VCaP (cell line): ENCODE measurements around the gene ISG15.

Source experiments
- H3K27ac ChIP-seq: fragments of 450-650 bp; 2 replicates; pipeline ENCODE4 v1.5.1; 2017
- CTCF ChIP-seq: fragments of 450-650 bp; conservative IDR thresholded peaks from 2 replicates; pipeline ENCODE4 v1.5.1; 2017; ENCODE audit warnings: mild to moderate bottlenecking, moderate library complexity

Gene ISG15

GRCh38 chr1:1046243-1046642 is 32.9 kb downstream of the ISG15 start:
- H3K27ac ChIP-seq, result no peak overlapping the region
- TF ChIP-seq CTCF, result no peak

GRCh38 chr1:1046767-1047166 is 33.5 kb downstream of the ISG15 start:
- TF ChIP-seq CTCF, result no peak
- no peak overlapping the region for H3K27ac ChIP-seq

GRCh38 chr1:1047407-1047806 is 34.1 kb downstream of the ISG15 start:
- no peak for TF ChIP-seq CTCF
- no peak overlapping the region for H3K27ac ChIP-seq

GRCh38 chr1:1047963-1048362 is 34.7 kb downstream of the ISG15 start:
- no peak for TF ChIP-seq CTCF
- no peak overlapping the region for H3K27ac ChIP-seq

GRCh38 chr1:1048765-1049164 is 35.5 kb downstream of the ISG15 start:
- no peak for TF ChIP-seq CTCF
- no peak overlapping the region for H3K27ac ChIP-seq

GRCh38 chr1:1049318-1050165 is 36.2 kb downstream of the ISG15 start:
- no peak for TF ChIP-seq CTCF
- H3K27ac ChIP-seq, result no peak overlapping the region

- TF ChIP-seq CTCF, result no peak
- H3K27ac ChIP-seq, result no peak overlapping the region
These were observed 37.3 kb downstream of the ISG15 start for GRCh38 chr1:1050577-1051052.
